Peyer's patch (tissue), 4 donors: ENCODE data around the gene PLEKHB1.

Experiments
- POLR2A ChIP-seq, 2 donors: fragments of 450-650 bp; IDR thresholded peaks; one replicate each; pipeline ENCODE4 v1.5.1; 2017; ENCODE audit warnings: antibody characterized with exemption in 2 of 2, mild to moderate bottlenecking in 2 of 2, moderate library complexity in 2 of 2
- TF ChIP-seq, protein P1 (sequence below), 6 experiments: fragments of 450-650 bp in 4 of 6; fragments of 200-600 bp in 2 of 6; sonication (generic) in 1 of 6; IDR thresholded peaks; one replicate each; pipeline ENCODE4 v1.5.1; 2017 to 2019; ENCODE audit warnings: antibody characterized with exemption in 6 of 6, mild to moderate bottlenecking in 3 of 6, moderate library complexity in 1 of 6

DNA sequence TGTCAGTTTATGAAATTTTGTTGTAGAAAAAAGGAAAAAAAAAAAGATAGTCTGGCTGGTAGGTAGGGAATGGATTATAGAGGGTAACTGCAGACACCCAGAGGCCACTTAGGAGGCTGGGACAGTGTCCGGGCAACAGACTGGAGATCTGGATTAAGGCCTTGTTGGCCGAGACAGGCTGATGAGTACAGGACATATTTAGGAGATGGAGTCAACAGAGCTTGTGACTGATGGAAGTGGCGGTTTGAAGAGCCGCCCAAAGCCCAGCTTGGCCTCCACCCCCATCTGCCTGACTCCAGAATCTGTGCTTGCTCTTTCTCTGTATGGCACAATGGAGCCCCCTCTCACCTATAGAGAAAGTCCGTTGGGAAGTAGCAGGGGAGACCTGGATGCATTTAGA lies 7.6 kb downstream of the PLEKHB1 start:
- TF ChIP-seq POLR2A (IDR thresholded peaks at IDR 0.05) = no peak
- TF ChIP-seq, protein P1, sequence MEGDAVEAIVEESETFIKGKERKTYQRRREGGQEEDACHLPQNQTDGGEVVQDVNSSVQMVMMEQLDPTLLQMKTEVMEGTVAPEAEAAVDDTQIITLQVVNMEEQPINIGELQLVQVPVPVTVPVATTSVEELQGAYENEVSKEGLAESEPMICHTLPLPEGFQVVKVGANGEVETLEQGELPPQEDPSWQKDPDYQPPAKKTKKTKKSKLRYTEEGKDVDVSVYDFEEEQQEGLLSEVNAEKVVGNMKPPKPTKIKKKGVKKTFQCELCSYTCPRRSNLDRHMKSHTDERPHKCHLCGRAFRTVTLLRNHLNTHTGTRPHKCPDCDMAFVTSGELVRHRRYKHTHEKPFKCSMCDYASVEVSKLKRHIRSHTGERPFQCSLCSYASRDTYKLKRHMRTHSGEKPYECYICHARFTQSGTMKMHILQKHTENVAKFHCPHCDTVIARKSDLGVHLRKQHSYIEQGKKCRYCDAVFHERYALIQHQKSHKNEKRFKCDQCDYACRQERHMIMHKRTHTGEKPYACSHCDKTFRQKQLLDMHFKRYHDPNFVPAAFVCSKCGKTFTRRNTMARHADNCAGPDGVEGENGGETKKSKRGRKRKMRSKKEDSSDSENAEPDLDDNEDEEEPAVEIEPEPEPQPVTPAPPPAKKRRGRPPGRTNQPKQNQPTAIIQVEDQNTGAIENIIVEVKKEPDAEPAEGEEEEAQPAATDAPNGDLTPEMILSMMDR (IDR thresholded peaks at IDR 0.05) = no peak
